HG03103 (cell line): ENCODE measurements around the gene FZD7.

ENCODE experiments used
- ATAC-seq: cut with Tn5 transposase; IDR thresholded peaks from one replicate; pipeline ENCODE4 v1.9.1; 2021; ENCODE audit warnings: low read depth; ENCODE audit not compliant: unreplicated experiment

FZD7 gene

DNA sequence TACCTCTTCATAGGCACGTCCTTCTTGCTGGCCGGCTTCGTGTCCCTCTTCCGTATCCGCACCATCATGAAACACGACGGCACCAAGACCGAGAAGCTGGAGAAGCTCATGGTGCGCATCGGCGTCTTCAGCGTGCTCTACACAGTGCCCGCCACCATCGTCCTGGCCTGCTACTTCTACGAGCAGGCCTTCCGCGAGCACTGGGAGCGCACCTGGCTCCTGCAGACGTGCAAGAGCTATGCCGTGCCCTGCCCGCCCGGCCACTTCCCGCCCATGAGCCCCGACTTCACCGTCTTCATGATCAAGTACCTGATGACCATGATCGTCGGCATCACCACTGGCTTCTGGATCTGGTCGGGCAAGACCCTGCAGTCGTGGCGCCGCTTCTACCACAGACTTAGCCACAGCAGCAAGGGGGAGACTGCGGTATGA lies 2.3 kb downstream of the FZD7 start:
- no peak for ATAC-seq

DNA sequence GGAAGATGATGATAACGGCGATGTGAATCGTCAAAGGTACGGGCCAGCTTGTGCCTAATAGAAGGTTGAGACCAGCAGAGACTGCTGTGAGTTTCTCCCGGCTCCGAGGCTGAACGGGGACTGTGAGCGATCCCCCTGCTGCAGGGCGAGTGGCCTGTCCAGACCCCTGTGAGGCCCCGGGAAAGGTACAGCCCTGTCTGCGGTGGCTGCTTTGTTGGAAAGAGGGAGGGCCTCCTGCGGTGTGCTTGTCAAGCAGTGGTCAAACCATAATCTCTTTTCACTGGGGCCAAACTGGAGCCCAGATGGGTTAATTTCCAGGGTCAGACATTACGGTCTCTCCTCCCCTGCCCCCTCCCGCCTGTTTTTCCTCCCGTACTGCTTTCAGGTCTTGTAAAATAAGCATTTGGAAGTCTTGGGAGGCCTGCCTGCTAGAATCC lies 3.0 kb downstream of the FZD7 start:
- no peak for ATAC-seq

DNA sequence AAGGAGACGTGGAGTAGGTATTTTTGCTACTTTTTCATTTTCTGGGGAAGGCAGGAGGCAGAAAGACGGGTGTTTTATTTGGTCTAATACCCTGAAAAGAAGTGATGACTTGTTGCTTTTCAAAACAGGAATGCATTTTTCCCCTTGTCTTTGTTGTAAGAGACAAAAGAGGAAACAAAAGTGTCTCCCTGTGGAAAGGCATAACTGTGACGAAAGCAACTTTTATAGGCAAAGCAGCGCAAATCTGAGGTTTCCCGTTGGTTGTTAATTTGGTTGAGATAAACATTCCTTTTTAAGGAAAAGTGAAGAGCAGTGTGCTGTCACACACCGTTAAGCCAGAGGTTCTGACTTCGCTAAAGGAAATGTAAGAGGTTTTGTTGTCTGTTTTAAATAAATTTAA lies 3.4 kb downstream of the FZD7 start:
- ATAC-seq = no peak

DNA sequence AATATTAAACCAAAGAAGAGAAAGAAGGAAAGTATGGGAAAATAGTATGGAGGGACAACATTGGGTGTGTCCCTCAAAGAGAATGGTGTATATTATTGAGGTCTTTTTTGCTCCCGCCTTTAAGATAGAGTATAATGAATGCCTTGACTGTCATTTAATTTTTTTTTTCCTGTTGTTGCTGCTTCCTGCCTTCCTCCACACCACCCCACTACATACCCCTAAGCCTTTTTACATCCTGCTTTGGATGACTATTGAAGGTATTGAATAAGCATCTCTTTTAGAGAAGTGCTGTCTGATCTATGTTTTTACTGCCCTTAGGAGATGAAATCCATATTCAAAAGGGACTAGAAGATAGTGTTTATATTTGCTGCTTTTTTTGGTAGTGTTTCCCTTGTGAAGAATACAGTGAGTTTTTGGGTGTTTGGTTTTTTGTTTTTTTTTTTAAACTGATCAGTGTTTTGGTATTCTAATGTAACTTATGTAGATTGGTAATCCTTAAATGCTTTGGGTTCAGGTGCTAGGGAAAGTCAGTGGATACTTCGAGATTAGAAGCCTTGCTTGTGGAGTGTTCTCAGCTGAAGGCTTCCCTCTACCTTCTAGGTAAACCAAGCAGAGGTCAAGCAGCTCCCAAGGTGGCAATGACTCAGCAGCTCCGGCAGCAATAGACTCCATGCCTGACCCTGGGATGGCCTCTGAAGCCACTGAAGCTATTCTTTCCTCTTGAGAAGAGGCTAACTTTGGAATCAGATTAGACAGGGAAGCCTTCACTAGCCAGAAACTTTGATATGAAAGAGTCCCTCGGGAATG lies 5.0 kb downstream of the FZD7 start:
- ATAC-seq = no peak

DNA sequence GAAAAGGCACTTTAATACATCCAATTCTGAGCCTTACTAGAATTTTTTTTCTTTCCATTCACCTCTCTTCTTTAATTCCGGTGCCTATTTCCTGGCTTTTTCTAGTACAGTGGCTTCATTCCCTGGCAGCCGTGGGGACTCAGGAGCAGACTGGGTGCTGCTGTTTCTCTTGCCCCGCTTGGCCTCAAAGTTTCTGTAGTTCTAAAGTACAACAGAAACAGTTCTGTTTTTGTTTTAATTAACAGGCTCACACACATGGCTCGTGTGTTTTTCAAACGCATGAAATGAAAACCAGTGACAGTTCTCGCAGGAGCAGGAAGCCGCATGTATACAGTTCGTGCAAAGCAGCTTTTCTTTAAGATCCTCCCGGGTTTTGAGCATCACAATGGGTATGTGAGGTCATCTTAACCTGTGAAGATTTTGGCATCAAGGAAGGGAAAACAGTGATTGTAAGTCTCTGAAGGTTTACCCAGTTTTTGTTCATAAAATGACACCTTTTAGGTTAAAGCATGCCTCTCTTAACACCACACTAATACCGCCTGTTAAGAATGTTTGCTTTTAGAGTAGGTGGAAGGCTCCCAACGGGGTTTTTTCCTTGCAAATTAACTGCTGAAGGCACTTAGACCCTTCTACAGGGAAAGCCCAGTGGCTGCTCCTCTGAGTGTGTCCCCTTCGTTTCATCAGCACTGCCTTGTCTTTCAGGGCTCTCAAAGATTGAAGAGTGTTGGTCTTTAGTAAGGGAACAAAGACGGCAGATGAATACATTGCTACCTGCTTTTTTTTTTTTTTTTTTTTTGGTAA lies 5.8 kb downstream of the FZD7 start:
- no peak for ATAC-seq

DNA sequence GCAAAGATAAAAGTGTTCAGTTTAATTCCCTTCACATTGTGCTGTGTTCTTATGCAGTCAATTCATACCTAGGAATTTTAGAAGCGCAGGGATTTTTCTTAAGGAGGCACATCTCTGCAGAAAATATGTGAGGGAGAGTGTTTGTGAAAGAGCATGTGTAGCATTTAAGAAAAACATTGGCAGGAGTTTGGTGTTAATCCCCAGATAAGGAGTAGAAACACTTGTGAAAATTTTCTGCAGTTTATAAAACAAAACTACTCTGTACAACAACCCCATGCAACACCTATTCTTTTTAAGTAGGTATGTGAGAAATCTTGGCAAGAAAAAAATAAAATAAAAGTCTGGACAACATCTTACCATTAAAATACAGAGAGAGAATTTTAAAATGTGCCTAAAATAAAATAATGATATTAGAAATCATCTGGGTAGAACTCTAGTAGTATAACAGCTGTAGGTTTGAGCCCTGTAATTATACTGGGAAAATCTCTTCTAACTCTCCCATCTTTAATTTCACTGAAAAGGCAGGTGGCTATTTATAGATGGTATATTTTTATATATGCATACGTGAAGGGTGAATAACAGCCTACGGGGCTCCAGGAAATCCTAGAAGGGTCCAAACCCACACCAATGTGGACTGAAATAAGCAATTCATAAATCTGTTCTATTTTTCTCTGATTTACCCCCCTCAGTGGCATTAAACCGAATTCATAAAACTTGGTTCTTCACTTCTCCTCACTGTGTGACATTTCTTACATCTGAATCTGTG lies 6.6 kb downstream of the FZD7 start:
- no peak for ATAC-seq

DNA sequence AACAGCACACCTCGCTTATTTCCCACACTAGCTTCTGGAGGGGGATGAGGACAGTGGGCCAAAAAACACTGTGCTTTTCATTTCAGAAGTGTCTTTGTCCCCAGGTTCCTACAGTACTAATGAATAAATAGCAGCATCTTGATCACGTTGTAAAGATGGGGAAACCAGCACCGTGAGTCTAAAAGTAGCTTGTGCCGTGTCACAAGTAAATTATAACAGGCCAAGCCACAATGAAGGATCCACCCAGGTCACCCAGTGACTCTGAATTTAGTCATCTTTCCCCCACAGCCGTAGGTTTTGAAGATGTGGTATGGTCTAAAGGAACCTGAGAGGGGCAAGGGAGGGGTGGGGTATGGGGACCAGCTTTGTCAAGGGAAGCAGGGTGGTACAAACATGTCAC lies 8.8 kb downstream of the FZD7 start:
- ATAC-seq = no peak

DNA sequence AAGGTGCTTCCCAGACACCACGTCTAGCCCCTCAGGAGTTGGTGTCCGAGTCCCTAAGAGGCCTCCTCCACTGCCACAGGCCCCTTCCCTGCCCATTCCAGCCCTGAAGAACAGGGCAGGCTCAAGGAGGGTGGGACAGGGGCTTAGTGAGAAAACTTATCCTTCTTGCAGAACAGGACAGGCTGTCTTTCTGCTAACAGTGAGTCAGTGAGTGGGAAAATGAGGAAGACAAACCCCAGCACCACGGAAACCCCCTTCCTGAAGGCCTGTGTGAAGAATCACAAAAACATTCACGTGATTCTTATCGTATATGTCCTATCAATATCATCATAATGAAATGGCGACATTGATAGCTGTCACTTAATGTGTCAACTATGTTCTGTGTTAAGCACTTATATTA lies 9.8 kb downstream of the FZD7 start:
- no peak for ATAC-seq

DNA sequence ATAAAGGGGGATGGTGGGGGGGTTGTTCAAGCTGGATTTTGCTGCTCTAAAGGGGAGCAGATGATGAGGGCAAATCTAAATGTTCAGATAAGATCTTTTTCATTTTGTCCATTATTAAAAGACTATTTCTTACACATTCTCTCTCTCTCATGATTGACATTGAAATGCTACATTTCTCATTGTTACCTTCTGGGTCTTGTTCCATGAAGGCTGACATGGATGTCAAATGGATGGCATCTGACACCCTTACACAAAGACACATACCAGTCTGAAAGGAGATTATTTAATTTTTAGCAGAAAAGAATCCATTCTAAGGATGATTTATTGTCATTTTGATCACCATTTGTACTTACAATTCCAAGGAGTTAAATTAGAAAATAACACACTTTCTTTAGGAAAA lies 11.1 kb downstream of the FZD7 start:
- no peak for ATAC-seq

DNA sequence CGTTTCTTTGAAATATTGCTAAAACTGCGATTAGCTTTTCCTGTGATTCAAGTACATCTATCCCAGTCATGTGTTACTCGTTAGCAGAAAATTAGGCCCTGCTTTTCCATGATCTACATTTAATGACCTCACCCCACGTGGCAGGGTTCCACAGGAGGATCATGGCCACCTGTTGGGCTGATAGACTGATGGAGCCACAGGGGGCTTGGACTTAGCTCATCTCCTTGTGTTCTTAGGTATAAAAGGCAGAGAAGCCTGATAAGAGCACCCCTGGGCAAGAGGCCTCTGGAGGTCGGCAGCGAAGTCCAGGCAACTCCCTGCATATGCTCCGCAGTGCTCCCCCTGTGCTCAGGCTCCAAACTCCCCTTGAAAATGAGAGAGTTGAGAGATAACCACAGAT lies 12.9 kb downstream of the FZD7 start:
- no peak for ATAC-seq

DNA sequence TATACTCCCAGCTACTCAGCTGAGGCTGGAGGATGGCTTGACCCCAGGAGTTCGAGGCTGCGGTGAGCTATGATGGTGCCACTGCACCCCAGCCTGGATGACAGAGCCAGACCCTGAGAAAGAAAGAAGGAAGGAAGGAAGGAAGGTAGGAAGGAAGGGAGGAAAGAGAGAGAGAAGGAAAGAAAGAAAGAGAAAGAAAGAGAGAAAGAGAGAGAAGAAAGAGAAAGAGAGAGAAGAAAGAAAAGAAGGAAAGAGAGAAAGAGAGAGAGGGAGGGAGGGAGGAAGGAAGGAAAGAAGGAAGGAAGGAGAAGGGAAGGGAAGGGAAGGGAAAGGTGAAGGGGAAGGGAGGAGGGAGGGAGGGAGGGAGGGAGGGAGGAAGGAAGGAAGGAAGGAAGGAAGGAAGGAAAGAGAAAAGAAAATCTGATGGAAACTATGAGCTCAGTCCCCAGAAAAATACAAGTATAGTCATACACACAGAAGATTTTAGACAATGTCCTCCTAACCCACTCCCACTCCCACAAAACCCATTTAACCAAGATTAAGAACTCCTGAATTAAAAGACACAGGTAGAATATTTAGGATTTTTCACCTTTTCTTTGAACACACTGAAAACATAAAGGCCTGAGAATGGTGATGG lies 15.6 kb downstream of the FZD7 start:
- ATAC-seq = no peak

DNA sequence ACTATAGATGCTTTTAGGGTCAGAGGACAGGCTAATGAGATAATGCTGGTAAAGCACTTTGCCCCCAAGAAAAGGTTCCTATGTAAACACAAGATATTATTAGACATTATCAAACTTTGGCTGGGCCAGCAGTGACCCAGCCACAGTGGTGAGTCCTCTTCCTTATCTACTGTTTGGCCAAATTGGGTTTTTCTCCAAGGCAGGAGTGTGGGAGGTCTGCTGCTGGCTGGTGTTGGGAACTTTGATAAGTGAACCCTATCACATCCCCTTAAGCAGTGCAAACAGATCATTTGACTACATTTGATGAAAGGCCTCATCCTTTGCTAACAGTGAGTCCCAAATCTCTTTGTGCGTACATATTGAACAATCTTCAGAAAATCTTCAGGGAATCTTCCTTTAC lies 16.2 kb downstream of the FZD7 start:
- ATAC-seq = no peak

DNA sequence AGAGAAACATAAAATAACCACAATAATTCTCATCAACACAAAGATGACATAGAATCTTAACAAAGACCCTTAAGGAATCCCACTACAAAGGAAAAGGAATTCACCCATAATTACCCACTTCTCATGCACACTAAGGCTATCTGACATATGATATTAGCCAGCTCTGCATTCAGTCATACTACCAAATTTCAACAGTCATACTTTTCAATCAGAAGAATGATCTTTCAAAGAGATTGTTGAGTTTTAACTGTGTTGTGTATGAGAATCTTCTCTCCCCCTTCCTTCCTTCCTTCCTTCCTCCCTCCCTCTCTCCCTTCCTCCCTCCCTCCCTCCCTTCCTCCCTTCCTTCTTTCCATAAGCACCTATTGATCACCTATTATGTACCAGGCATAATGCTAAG lies 17.0 kb downstream of the FZD7 start:
- ATAC-seq = no peak

DNA sequence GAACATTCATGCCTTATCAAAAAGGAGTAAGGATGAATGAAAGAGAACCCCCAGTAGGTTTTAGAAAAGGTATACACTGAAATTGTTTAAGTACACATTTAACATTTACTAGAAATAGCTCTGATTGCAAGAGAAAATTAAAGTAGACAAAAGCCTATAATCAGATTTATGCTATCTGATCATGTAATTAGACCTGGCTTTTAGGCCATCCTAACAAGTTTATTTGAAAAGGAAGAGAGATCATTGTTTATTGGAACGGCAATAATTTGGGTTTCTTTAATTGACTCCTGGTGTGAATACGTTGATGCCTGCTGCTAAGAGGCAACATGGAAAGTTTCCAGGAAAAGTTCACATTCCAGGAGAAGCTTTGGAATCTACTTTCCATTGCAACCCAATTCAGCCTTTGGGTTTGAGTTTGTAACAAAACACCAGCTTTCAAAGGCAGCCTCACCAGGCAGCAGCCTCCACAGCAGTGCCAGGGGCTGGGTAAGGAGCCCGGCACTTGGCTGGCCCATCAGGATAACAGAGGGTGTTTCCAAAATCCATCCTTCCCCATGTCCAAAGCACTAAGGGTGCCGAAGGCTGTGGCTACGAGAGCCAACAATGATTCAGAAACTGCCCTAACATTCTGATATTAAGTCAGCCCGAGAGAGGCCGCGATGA lies 18.0 kb downstream of the FZD7 start:
- ATAC-seq = no peak

DNA sequence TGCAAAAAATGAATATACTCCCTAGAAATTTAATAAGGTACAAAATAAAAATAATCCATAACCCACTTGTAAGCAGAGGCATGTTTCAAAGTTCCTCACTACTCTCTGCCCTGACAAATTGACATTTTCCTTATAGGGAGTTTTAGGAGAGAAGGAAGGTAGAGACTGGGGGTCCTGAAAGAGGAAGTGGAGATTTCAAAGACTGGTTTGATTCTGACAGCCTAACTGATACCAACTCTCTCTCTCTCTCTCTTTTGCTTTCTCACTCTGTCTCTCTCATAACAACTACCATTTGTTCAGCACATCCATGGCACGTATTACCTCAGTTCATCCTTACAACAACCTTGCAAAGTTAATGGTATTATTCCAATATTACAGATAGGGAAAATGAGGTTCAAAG lies 18.6 kb downstream of the FZD7 start:
- ATAC-seq = no peak

DNA sequence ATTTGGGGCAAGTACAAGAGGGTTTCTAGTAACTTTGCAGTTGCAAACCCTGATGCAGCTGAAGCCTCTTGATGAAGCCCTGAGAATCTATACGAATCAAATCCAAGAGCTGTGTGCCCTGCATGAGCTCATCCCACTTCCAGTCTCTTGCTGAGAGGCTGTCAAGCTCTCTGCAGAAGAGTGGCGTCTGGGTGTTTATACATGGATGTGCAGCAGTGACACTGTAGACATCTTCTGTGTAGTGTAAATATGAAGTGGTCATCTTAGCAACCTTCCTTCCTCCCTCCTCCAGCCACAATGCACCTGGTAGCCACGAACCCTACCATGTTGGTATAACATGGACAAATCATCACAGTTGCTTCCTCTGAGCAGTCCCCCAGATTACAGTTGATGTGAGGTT lies 21.0 kb downstream of the FZD7 start:
- no peak for ATAC-seq

DNA sequence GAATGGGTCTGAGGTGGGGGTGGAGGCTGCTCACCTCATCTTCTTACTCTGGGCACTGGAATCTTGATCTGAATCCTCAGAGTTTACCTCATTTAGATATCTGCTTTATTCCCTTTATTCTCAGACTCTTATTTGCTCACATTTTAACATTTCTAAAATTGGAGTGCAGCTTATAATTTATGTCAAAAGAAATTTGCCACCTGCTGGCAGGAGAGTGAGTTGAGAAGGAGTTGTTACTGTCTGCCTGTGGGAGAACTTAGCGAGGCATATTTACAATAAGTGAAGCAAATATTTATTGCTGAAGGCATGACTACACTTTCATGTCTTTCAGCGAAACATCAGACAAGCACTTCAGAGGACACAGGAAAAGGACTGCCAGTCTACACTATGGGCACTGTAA lies 23.0 kb downstream of the FZD7 start:
- no peak for ATAC-seq

DNA sequence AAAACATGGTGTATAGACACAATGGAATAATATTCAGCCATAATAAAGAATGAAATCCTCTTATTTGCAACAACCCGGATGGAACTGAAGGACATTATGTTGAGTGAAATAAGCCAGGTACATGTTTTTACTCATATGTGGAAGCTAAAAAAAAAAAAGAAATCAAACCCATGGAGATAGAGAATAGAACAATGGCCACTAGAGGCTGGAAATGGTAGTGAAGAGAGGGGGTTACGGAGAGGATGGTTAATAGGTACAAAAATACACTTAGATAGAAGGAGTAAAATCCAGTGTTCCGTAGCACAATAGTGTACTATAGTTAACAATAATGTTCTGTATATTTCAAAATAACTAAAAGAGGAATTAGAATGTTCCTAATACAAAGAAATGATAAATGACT lies 26.6 kb downstream of the FZD7 start:
- ATAC-seq = no peak

DNA sequence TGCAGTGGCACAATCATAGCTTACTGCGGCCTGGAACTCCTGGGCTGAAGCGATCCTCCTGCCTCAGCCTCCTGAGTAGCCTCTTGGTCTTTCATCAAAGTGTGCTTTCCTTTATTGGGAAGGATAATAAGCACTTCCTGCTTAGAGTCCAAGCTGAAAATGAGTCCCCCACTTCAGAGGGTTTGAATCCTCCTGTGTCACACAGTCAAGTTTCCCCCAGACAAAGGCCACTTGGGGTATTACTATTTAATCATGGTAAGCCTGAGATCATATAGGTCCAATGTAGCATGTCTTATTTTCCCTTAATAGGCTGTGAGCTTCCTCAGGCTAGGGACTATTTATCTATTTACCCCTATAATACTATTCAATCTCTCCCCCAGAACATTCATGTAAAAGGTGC lies 28.0 kb downstream of the FZD7 start:
- no peak for ATAC-seq

DNA sequence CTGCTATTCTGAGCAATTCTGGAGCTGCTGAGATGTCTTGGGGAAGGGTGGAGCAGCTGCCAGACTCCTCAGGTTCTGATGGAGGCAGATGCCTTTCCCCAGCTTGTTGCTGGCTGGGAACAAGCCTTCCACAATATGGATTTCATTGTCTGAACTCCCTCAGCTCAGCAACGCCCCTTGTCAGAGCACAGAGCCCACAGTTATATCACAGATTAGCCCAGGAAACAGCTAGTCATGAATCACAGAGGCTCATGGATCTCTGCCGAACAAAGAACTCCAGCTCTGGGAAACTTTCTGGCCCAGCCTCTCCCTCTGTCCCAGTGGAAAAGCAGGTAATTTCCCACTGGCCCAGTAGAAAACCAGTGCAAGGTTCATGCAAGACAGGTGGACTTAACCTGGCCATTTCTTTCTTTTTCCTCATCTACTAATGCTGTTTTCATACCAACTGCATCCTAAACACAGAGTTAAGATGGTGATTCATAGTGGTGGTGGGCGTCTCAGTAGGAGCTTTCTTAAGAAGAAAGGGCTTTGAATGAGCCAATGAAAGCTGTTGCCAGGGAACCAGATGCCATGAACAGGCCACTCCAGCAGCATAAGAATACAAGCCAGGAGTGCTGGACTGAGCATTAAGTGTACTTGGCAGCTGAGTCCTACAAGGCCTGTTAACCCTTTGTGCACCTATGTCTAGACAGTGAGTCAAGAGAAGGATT lies 30.7 kb downstream of the FZD7 start:
- ATAC-seq = no peak
